ENCODE data around the gene MAPT.

MAPT gene

DNA sequence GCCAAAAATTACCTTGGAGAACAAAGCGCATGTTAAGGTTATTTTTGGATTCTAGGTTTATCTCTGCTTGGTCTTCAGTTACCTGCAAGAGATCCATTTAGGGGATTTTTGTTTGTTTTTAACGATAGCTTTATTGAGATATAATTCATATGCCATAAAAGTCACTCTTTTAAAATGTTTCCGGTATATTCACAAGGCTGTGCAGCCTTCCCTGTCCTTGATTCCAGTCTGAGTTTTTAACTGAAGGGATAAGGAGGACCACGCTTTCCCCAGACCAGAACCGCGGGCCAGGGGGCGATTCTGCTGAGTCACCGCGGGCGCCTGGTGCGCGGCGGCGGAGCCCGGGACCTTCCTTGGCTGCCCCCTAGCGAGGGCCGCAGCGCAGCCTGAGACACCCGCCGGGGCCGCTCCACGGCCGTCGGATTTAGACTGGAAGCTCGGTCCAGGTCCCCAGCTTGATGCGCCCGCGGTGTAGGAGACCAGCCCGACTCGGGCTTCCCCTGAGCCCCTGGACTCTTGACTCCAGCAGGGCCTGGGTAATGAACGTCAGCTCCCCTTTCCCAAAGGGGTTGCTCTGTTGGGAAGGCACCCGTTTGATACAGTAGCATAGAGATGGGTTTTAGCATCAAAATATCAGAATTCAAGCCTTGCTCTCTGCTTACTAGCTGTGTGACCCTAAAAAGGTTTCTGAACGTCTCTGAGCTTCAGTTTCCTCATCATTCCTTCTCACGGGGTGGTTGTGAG is 54.7 kb downstream of the MAPT start:
- H4K20me1 ChIP-seq, result no peaks in the 10 kb centered on the region; a peak in 2 of 22 replicates
- TF ChIP-seq Cebpa-rat (IDR thresholded peaks at IDR 0.05), result no peak
- H3K9ac ChIP-seq, result no peak overlapping the region
- H3K4me3 ChIP-seq, result no peak overlapping the region
- H3K4me1 ChIP-seq, result peaks cover 0 to 2% (median 0%) of the 10 kb centered on the region in 10 experiments; a peak in 4 of 20 replicates
- 0 out of 22 replicates have a peak, but pooled peaks cover 0 to 4% (median 0%) of the 10 kb centered on the region in 11 experiments for H3K9me3 ChIP-seq (replicated peaks in 1 of 11)
- H3K36me3 ChIP-seq, result no peaks in the 10 kb centered on the region
- H3K4me2 ChIP-seq, result peak overlapping the region in 2 of 11 experiments; percentile 6 to 11; a peak in 1 of 22 replicates
- H3K27ac ChIP-seq, result no peak overlapping the region
- H3K27me3 ChIP-seq, result peaks cover 17 to 29% (median 22%) of the 10 kb centered on the region in 11 experiments

DNA sequence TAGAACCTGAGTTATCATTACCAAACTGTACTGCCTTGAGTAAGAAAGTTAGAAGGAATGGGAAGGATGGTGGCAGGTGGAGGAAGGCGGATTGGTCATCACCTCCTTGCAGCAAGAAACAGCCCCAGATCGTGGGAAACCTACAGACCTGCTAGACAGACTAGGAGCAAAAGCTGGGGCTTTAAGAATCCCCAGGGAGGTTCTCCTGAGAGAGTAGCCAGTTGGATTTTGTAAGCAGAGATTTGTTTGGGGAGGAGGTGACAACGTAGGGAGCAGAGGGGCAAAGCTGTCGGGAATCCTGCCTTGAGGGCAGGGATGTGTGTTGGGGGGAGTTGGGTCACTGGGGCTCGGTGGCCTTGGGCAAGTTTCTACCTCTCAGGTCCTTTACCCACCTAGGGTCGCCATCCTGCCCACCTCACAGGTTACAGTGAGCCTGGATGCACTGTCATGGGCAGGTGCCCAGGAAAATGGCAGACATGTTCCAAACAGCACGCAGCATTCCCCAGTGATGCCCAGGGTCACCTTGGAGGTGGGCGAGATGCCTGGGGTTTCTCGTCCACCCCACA is 55.5 kb downstream of the MAPT start:
- Histone ChIP-seq H3K9me3 (replicated peaks in 1 of 11) (0 out of 22 replicates have a peak, but pooled peaks cover 0 to 4% (median 0%) of the 10 kb centered on the region in 11 experiments), H3K4me1 (no peaks in the 10 kb centered on the region), H3K36me3 (no peaks in the 10 kb centered on the region), H3K9ac (no peak overlapping the region), H3K4me2 (no peak overlapping the region), H3K27me3 (peaks cover 17 to 29% (median 22%) of the 10 kb centered on the region in 11 experiments), H3K27ac (no peak overlapping the region), H3K4me3 (no peak overlapping the region), H4K20me1 (no peaks in the 10 kb centered on the region; a peak in 2 of 22 replicates)
- TF ChIP-seq Cebpa-rat (IDR thresholded peaks at IDR 0.05), result no peak

DNA sequence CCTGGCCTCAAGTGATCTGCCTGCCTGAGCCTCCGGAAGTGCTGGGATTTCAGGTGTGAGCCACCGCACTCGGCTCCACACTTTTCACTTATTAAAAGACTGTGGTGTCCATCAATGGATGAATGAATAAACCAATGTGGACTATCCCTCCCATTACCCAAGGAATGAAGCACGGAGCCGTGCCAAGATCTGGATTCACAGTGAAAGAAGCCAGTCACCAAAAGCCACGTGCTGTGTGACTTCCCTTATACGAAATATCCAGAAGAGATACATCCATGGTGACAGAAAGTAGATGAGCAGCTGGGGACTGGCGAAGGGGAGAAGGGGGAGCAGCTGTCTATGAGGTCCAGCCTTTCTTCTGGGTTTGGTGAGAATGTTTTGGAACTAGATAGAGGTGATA is 56.5 kb downstream of the MAPT start:
- Histone ChIP-seq H4K20me1 (no peaks in the 10 kb centered on the region; a peak in 2 of 22 replicates), H3K27me3 (peaks cover 17 to 29% (median 22%) of the 10 kb centered on the region in 11 experiments), H3K9ac (no peak overlapping the region), H3K4me2 (no peak overlapping the region), H3K4me3 (no peak overlapping the region), H3K4me1 (no peaks in the 10 kb centered on the region), H3K36me3 (no peaks in the 10 kb centered on the region), H3K27ac (no peak overlapping the region), H3K9me3 (replicated peaks in 1 of 11) (0 out of 22 replicates have a peak, but pooled peaks cover 0 to 4% (median 0%) of the 10 kb centered on the region in 11 experiments)
- no peak for TF ChIP-seq Cebpa-rat (IDR thresholded peaks at IDR 0.05)

DNA sequence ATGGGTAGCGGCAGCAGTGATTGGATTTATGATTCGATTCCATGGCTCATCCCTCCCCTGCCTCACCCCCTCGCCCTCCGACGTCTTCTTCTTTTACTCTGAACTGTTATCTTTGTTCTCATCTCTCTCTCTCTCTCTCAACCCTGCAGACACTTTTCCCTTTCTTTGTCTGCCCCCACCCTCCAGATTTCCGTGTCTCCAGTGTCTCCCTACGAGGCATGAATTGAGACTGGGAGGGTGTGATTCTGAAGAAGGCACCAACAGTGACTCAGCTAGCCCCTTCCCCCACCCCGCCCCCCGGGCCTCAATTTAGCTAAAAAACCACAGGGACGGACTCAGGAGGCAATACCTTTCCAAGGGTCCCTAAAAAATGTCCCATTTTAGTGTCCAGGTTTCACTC is 57.0 kb downstream of the MAPT start:
- TF ChIP-seq Cebpa-rat (IDR thresholded peaks at IDR 0.05), result no peak
- H4K20me1 ChIP-seq, result no peaks in the 10 kb centered on the region; a peak in 2 of 22 replicates
- H3K4me1 ChIP-seq, result no peaks in the 10 kb centered on the region
- peaks cover 17 to 29% (median 22%) of the 10 kb centered on the region in 11 experiments for H3K27me3 ChIP-seq
- H3K9me3 ChIP-seq (replicated peaks in 1 of 11), result 0 out of 22 replicates have a peak, but pooled peaks cover 0 to 4% (median 0%) of the 10 kb centered on the region in 11 experiments
- H3K4me2 ChIP-seq, result no peak overlapping the region
- H3K27ac ChIP-seq, result no peak overlapping the region
- H3K36me3 ChIP-seq, result no peaks in the 10 kb centered on the region
- H3K9ac ChIP-seq, result no peak overlapping the region
- no peak overlapping the region for H3K4me3 ChIP-seq

DNA sequence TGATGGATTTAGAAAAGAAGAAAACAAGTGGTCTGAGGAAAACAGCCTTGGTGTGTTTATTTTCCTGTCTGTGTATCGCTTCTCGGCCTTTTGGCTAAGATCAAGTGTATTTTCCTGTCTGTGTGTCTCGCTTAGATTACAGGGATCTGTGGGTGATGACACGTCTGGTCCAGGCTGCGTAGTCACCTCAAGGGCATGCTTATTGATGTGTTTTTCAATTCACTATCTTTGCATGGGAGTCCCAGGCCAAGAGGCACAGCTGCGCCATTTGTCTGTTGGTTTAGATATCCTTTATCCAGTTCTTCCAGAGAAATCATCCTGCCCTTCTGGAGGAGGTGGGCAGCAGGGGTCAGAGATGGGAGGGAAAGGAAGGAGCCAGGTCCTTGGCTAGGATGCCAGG is 57.6 kb downstream of the MAPT start:
- Histone ChIP-seq H3K9ac (no peak overlapping the region), H3K27ac (no peak overlapping the region), H3K4me2 (no peak overlapping the region), H3K4me1 (no peaks in the 10 kb centered on the region), H3K36me3 (no peaks in the 10 kb centered on the region), H4K20me1 (no peaks in the 10 kb centered on the region; a peak in 2 of 22 replicates), H3K4me3 (no peak overlapping the region), H3K9me3 (replicated peaks in 1 of 11) (0 out of 22 replicates have a peak, but pooled peaks cover 0 to 4% (median 0%) of the 10 kb centered on the region in 11 experiments), H3K27me3 (peaks cover 17 to 29% (median 22%) of the 10 kb centered on the region in 11 experiments)
- TF ChIP-seq Cebpa-rat (IDR thresholded peaks at IDR 0.05), result no peak

DNA sequence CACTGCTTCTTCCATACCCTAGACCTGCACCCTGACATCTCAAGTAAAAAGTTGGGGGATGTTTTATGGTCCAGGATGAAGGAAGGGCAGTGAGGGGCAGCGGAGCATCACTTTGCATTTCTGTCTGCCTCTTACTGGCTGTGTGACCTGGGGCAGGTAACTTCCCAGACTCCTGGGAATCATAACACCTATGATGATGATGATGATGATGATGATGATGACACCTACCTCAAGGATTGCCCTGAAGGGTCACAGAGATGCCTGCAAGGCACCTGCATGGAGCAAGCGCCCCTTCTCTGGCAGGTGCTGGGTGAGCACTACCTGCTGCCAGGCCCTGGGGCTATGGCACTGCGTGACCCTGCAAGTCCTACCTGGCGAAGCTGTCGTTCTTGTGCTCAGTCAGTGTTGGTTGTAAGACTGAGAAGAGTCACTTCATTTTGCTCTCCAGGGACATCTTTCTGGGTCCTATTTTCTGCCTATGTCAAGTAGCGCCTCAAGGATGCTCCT is 58.5 kb downstream of the MAPT start:
- peaks cover 17 to 29% (median 22%) of the 10 kb centered on the region in 11 experiments for H3K27me3 ChIP-seq
- H3K27ac ChIP-seq, result no peak overlapping the region
- H4K20me1 ChIP-seq, result no peaks in the 10 kb centered on the region; a peak in 2 of 22 replicates
- TF ChIP-seq Cebpa-rat (IDR thresholded peaks at IDR 0.05), result no peak
- no peaks in the 10 kb centered on the region for H3K36me3 ChIP-seq
- H3K4me1 ChIP-seq, result no peaks in the 10 kb centered on the region
- no peak overlapping the region for H3K4me3 ChIP-seq
- H3K4me2 ChIP-seq, result no peak overlapping the region
- no peak overlapping the region for H3K9ac ChIP-seq
- 0 out of 22 replicates have a peak, but pooled peaks cover 0 to 4% (median 0%) of the 10 kb centered on the region in 11 experiments for H3K9me3 ChIP-seq (replicated peaks in 1 of 11)

DNA sequence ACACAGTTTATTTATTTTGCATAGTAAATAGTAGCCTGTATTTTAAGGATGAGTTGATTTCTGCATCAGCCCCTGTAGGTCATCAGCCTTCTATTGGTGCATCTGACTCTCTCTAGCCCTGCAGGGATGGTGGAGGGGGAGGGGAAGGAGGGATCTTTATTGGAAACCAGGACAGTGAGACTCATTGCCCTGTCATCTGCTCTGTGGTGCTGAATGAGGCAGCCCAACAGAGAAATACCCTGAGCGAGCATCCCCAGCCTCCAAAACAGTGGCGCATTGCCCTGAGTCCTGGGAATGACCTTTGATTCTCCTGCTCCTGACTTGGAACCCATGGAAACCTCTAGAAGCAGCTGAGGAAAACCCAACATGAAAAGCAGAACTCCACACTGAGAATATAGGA is 59.2 kb downstream of the MAPT start:
- H3K4me3 ChIP-seq, result no peak overlapping the region
- H3K4me2 ChIP-seq, result no peak overlapping the region
- no peaks in the 10 kb centered on the region for H3K36me3 ChIP-seq
- H3K9me3 ChIP-seq (replicated peaks in 1 of 11), result 0 out of 22 replicates have a peak, but pooled peaks cover 0 to 4% (median 0%) of the 10 kb centered on the region in 11 experiments
- no peaks in the 10 kb centered on the region for H3K4me1 ChIP-seq
- H3K27ac ChIP-seq, result no peak overlapping the region
- H3K9ac ChIP-seq, result no peak overlapping the region
- H4K20me1 ChIP-seq, result no peaks in the 10 kb centered on the region; a peak in 2 of 22 replicates
- no peak for TF ChIP-seq Cebpa-rat (IDR thresholded peaks at IDR 0.05)
- peaks cover 16 to 23% (median 18%) of the 10 kb centered on the region in 11 experiments for H3K27me3 ChIP-seq

DNA sequence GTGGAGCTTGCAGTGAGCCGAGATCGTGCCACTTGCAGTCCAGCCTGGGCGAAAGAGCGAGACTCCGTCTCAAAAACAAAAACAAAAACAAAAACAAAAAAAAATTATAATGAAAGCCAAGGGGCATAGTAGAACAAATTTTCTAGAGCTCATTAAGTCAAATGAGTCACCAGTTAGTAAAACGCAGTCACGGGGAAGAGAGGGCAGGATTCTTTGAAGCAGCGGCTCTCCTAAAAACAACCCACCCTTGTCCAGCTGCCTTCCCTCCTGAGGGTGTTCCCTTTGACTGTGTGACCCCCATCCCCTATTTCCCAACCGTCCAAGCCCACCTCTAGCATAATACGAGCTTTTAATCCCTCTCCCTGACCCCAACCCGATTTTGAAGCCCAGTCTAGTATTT is 60.6 kb downstream of the MAPT start:
- Histone ChIP-seq H3K9me3 (replicated peaks in 1 of 11) (no peaks in the 10 kb centered on the region), H3K27ac (no peak overlapping the region), H4K20me1 (no peaks in the 10 kb centered on the region; a peak in 2 of 22 replicates), H3K27me3 (peaks cover 2 to 9% (median 5%) of the 10 kb centered on the region in 11 experiments; a peak in 20 of 22 replicates), H3K9ac (no peak overlapping the region), H3K4me3 (no peak overlapping the region), H3K4me2 (no peak overlapping the region), H3K36me3 (no peaks in the 10 kb centered on the region), H3K4me1 (no peaks in the 10 kb centered on the region)
- no peak for TF ChIP-seq Cebpa-rat (IDR thresholded peaks at IDR 0.05)

DNA sequence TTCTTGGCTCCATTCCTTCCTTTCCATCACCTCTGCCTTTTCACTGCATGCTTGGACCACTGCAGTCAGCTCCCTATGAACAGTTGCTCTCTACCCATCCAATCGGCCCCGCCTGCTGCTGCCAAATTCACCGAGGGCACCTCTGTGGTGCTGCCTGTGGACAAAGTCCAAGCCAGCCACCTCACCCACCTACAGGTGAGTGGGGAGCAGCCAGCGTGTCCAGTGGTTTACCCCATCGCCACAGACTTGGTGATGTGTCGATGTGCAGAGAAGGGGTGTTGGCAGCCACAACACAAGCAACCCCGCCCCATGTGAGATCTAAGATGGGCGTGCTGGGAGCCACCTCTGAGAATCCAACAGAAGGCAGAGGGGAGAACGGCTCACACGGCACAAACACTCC is 61.0 kb downstream of the MAPT start:
- Histone ChIP-seq H3K36me3 (no peaks in the 10 kb centered on the region), H3K27me3 (peaks cover 0 to 5% (median under 1%) of the 10 kb centered on the region in 11 experiments; a peak in 5 of 22 replicates), H3K4me2 (no peak overlapping the region), H3K4me3 (no peak overlapping the region), H3K27ac (no peak overlapping the region), H4K20me1 (no peaks in the 10 kb centered on the region; a peak in 2 of 22 replicates), H3K9me3 (replicated peaks in 1 of 11) (no peaks in the 10 kb centered on the region), H3K4me1 (no peaks in the 10 kb centered on the region), H3K9ac (no peak overlapping the region)
- no peak for TF ChIP-seq Cebpa-rat (IDR thresholded peaks at IDR 0.05)

All from BLaER1 treated with 17β-estradiol and CSF1 and Interleukin-3, amounts not matched to agents 10 nM and 100 nM (cell line).